ENCODE measurements around the gene TSSC4.

The TSSC4 gene

GRCh38 chr11:2402106-2402505, 1.6 kb downstream of the TSSC4 start:
- no peak for DNase-seq

GRCh38 chr11:2402890-2403645, 2.5 kb downstream of the TSSC4 start:
- no peak for DNase-seq

- DNase-seq = no peak
Measured at GRCh38 chr11:2404735-2405196, 4.2 kb downstream of the TSSC4 start.

- no peak for DNase-seq
Measured at GRCh38 chr11:2406451-2406850, 5.9 kb downstream of the TSSC4 start.

GRCh38 chr11:2406878-2407410, 6.4 kb downstream of the TSSC4 start:
- DNase-seq = no peak

- DNase-seq = no peak
Measured at GRCh38 chr11:2408671-2409070, 8.1 kb downstream of the TSSC4 start.

GRCh38 chr11:2409126-2409525, 8.6 kb downstream of the TSSC4 start:
- no peak for DNase-seq

GRCh38 chr11:2409611-2410468, 9.3 kb downstream of the TSSC4 start:
- no peak for DNase-seq

- DNase-seq = no peak
Measured at GRCh38 chr11:2410616-2411015, 10.1 kb downstream of the TSSC4 start.

GRCh38 chr11:2411446-2412305, 11.1 kb downstream of the TSSC4 start:
- DNase-seq = no peak

GRCh38 chr11:2412323-2412722, 11.8 kb downstream of the TSSC4 start:
- DNase-seq = no peak

- no peak for DNase-seq
Measured at GRCh38 chr11:2413742-2414579, 13.4 kb downstream of the TSSC4 start.

GRCh38 chr11:2414616-2415015, 14.1 kb downstream of the TSSC4 start:
- no peak for DNase-seq

GRCh38 chr11:2415171-2415570, 14.6 kb downstream of the TSSC4 start:
- no peak for DNase-seq

- no peak for DNase-seq
Measured at GRCh38 chr11:2415601-2416380, 15.2 kb downstream of the TSSC4 start.

- no peak for DNase-seq
Measured at GRCh38 chr11:2416765-2417164, 16.2 kb downstream of the TSSC4 start.

GRCh38 chr11:2417856-2418692, 17.5 kb downstream of the TSSC4 start:
- DNase-seq = no peak

GRCh38 chr11:2418693-2419360, 18.3 kb downstream of the TSSC4 start:
- no peak for DNase-seq
